ENCODE data around the gene SKIC2.

GRCh38 chr6:31958412-31958740 is 599 bp upstream of the SKIC2 start:
- TF ChIP-seq CTCF (IDR thresholded peaks at IDR 0.05) (no peak), POLR2A (IDR thresholded peaks at IDR 0.05) (no peak)

Measured in Peyer's patch (tissue), 4 donors.